GM12891 (cell line): ENCODE results near the gene TLR10.

Experiments used
- PAX5 ChIP-seq: IDR thresholded peaks from 2 replicates; pipeline ENCODE4 v1.6.1; 2011; ENCODE audit warnings: low read length, moderate library complexity, mild to moderate bottlenecking; ENCODE audit not compliant: insufficient read depth, severe bottlenecking
- POLR2A ChIP-seq: IDR thresholded peaks from 2 replicates; pipeline ENCODE4 v1.6.1; 2011; ENCODE audit warnings: low read depth, low read length, control low read depth
- POLR2AphosphoS5 ChIP-seq: IDR thresholded peaks from 2 replicates; pipeline ENCODE4 v1.6.1; 2011; ENCODE audit warnings: low read depth, low read length, control low read depth
- POU2F2 ChIP-seq: IDR thresholded peaks from 2 replicates; pipeline ENCODE4 v1.6.1; 2011; ENCODE audit warnings: low read depth, mild to moderate bottlenecking, control low read depth, low read length, moderate library complexity
- SPI1 ChIP-seq: IDR thresholded peaks from 2 replicates; pipeline ENCODE4 v1.6.1; 2011; ENCODE audit warnings: low read depth, low read length, control low read depth
- TAF1 ChIP-seq: IDR thresholded peaks from 2 replicates; pipeline ENCODE4 v1.6.1; 2011; ENCODE audit warnings: low read depth, low read length, control low read depth

GRCh38 chr4:38800366-38800765, 17.6 kb upstream of the TLR10 start:
- no peak for TF ChIP-seq POU2F2
- TF ChIP-seq POLR2A: no peak; the same call in 1 of the 2 replicates
- no peak for TF ChIP-seq POLR2AphosphoS5
- no peak for TF ChIP-seq TAF1
- no peak for TF ChIP-seq SPI1
- TF ChIP-seq PAX5: no peak
